HCT116 (cell line): ENCODE data around the gene SPATS2L.

Source experiments
- CBX3 ChIP-seq: IDR thresholded peaks from 2 replicates; pipeline ENCODE4 v1.6.1; 2012; ENCODE audit warnings: low read depth
- EZH2phosphoT487 ChIP-seq: fragments of 200-600 bp; IDR thresholded peaks from 2 replicates; pipeline ENCODE4 v1.6.1; 2018; ENCODE audit warnings: antibody characterized with exemption, borderline replicate concordance
- POLR2A ChIP-seq: IDR thresholded peaks from 2 replicates; pipeline ENCODE4 v1.7.0; 2011; ENCODE audit warnings: borderline replicate concordance; ENCODE audit not compliant: insufficient read depth, insufficient read length; ENCODE audit errors: extremely low read depth
- POLR2AphosphoS5 ChIP-seq: IDR thresholded peaks from 2 replicates; pipeline ENCODE4 v1.6.1; 2011; ENCODE audit warnings: mild to moderate bottlenecking, low read depth, low read length, moderate library complexity
- SIN3A ChIP-seq: IDR thresholded peaks from 2 replicates; pipeline ENCODE4 v1.6.1; 2012; ENCODE audit warnings: low read depth
- SP1 ChIP-seq: IDR thresholded peaks from 2 replicates; pipeline ENCODE4 v1.6.1; 2012; ENCODE audit warnings: low read depth
- TCF7L2 ChIP-seq: IDR thresholded peaks from 2 replicates; pipeline ENCODE4 v1.7.0; 2011; ENCODE audit warnings: borderline replicate concordance, inconsistent platforms; ENCODE audit not compliant: insufficient read depth, insufficient read length; ENCODE audit errors: extremely low read depth
- YY1 ChIP-seq: IDR thresholded peaks from 2 replicates; pipeline ENCODE4 v1.6.1; 2011; ENCODE audit warnings: low read length, low read depth, moderate library complexity, mild to moderate bottlenecking; ENCODE audit not compliant: insufficient replicate concordance; ENCODE audit errors: extremely low read depth
- ZNF274 ChIP-seq: fragments of 200-500 bp; sonication (Bioruptor generic); IDR thresholded peaks from 2 replicates; pipeline ENCODE4 v1.6.1; 2014; ENCODE audit warnings: mild to moderate bottlenecking, low read depth, low read length, inconsistent platforms
- TF ChIP-seq, protein P1 (sequence below), 3 experiments: fragments of 200-600 bp in 1 of 3; sonication (generic) in 1 of 3; IDR thresholded peaks in 2 of 3; conservative IDR thresholded peaks in 1 of 3; 2 replicates each; pipeline ENCODE4 v1.5.1; 2012 to 2017; ENCODE audit warnings: low read depth in 2 of 3, low read length in 2 of 3, antibody characterized with exemption in 1 of 3, borderline replicate concordance in 1 of 3, control low read depth in 1 of 3, mild to moderate bottlenecking in 1 of 3, mixed read lengths in 1 of 3, mixed run types in 1 of 3, moderate library complexity in 1 of 3; ENCODE audit not compliant: insufficient read depth in 1 of 3

DNA sequence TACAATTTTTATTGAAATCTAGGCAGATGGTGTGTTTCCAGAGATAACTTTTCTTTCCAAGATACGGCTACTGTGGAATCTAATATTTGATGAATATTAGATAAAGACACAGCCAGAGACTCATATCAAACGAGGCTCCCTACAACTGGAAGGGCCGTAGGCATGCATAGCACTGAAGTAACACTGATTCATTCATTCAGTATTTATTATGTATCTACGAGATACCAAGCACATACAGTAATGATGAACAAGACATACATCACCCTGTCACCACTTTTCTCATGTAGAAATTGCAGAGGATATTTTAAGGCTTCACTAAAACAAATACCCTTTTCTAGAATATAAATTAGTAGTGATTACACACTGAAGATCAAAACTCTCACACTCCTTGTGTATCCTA is 128.9 kb downstream of the SPATS2L start:
- TF ChIP-seq, protein P1, sequence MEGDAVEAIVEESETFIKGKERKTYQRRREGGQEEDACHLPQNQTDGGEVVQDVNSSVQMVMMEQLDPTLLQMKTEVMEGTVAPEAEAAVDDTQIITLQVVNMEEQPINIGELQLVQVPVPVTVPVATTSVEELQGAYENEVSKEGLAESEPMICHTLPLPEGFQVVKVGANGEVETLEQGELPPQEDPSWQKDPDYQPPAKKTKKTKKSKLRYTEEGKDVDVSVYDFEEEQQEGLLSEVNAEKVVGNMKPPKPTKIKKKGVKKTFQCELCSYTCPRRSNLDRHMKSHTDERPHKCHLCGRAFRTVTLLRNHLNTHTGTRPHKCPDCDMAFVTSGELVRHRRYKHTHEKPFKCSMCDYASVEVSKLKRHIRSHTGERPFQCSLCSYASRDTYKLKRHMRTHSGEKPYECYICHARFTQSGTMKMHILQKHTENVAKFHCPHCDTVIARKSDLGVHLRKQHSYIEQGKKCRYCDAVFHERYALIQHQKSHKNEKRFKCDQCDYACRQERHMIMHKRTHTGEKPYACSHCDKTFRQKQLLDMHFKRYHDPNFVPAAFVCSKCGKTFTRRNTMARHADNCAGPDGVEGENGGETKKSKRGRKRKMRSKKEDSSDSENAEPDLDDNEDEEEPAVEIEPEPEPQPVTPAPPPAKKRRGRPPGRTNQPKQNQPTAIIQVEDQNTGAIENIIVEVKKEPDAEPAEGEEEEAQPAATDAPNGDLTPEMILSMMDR (IDR thresholded peaks at IDR 0.05 in 2 of 3, conservative IDR thresholded peaks at IDR 0.05 in 1 of 3; ENCODE audit: borderline replicate concordance in 1 of 3, insufficient read depth in 1 of 3, low read depth in 2 of 3, low read length in 2 of 3), result no peak
- TF ChIP-seq POLR2A (no peak), POLR2AphosphoS5 (no peak), TCF7L2 (no peak), ZNF274 (no peak), SIN3A (no peak), CBX3 (no peak), EZH2phosphoT487 (no peak), YY1 (no peak), SP1 (no peak)
